Uterus (tissue), 4 donors: ENCODE measurements around the gene C8G. TPM values are rescaled to one million over a fixed set of nuclear protein-coding genes. Genes with fewer than 3 reads are reported as not detected.
A peak's percentile ranks its signal among the peaks of the same experiment; 100 is the strongest.

Experiments
- DNase-seq, 2 donors: peaks; one replicate each; pipeline ENCODE4 v3.0.0-alpha.2; 2019 to 2020
- H3K27ac ChIP-seq, 2 donors: fragments of 200-600 bp; sonication (generic); 1 replicate in 1 of 2; 2 replicates in 1 of 2; pipeline ENCODE4 v1.5.1; 2016 to 2018
- H3K27me3 ChIP-seq, 2 donors: fragments of 200-600 bp; sonication (generic); one replicate each; pipeline ENCODE4 v1.5.1; 2018 to 2019; ENCODE audit warnings: control low read depth in 1 of 2
- H3K36me3 ChIP-seq, 2 donors: fragments of 200-600 bp; sonication (generic); one replicate each; pipeline ENCODE4 v1.5.1; 2019; ENCODE audit warnings: control low read depth in 1 of 2
- H3K4me1 ChIP-seq, 2 donors: fragments of 200-600 bp; sonication (generic); one replicate each; pipeline ENCODE4 v1.5.1; 2018 to 2019; ENCODE audit warnings: control low read depth in 1 of 2
- H3K4me3 ChIP-seq, 2 donors: fragments of 200-600 bp; sonication (generic); 1 replicate in 1 of 2; 2 replicates in 1 of 2; pipeline ENCODE4 v1.5.1; 2018 to 2019; ENCODE audit warnings: mild to moderate bottlenecking in 1 of 2
- H3K9me3 ChIP-seq, 2 donors: fragments of 200-600 bp; sonication (generic); one replicate each; pipeline ENCODE4 v1.5.1; 2019; ENCODE audit warnings: control low read depth in 1 of 2
- CTCF ChIP-seq, 4 experiments: fragments of 200-600 bp in 2 of 4; fragments of 450-650 bp in 2 of 4; sonication (generic) in 2 of 4; IDR thresholded peaks; one replicate each; pipeline ENCODE4 v1.5.1; 2016 to 2019; ENCODE audit warnings: antibody characterized with exemption in 4 of 4, mild to moderate bottlenecking in 2 of 4, moderate library complexity in 1 of 4
- POLR2A ChIP-seq, 2 donors: fragments of 450-650 bp; IDR thresholded peaks; one replicate each; pipeline ENCODE4 v1.6.1; 2016; ENCODE audit warnings: antibody characterized with exemption in 2 of 2, mild to moderate bottlenecking in 1 of 2, moderate library complexity in 1 of 2
- intact Hi-C: fragments of 100-400 bp; cut with DNase I; formaldehyde crosslinking; loops from one replicate; pipeline ENCODE4 v1.15.1; 2023; ENCODE audit warnings: low total_unique reads
- total RNA-seq, 4 donors: library from RNA; depleted of rRNA in 3 of 4; stranded (reverse); fragments of >200 nt in 3 of 4; gene quantifications; one replicate each; pipeline versions ENCODE4 v1.1.0 to v1.2.4, GENCODE V29; 2014 to 2023
- donor health status: DM: yes; HTN: yes; CAD: no.

Gene C8G
- total RNA-seq, 4 donors from 2014 or later = not detected

DNA sequence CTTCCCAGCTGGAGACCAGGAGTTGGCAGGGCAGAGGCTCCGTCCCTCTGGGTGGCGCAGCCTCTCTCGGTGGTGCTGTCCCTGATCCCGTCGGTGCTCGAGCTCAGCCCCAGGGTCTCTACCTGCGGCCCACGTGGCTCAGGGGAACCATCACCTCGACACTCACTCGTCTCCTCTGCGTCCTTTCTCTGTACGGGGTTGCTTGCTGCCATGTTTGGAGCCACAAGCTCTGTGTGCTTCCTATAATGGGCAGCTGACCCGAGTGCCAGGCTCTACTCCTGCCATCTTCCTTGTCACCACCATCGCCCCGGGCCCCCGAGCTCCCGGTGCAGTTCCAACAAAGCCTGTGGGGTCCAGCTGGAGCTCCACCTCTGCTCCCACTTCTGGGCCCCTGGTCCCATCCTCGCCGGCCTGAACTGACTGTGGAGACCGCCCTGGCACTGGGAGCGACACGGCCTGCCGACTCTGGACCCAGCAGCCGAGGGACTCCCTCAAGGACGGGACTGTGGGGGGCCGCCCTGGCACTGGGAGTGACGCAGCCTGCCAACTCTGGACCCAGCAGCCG lies 5.5 kb upstream of the C8G start:
- no peak overlapping the region for H3K27ac ChIP-seq
- TF ChIP-seq CTCF (IDR thresholded peaks at IDR 0.05) = no peak
- no peak for TF ChIP-seq POLR2A (IDR thresholded peaks at IDR 0.05)
- no peak for DNase-seq
- intact Hi-C loops = no loop called here
- no peak overlapping the region for H3K4me3 ChIP-seq
- H3K27me3 ChIP-seq = no peaks in the 10 kb centered on the region
- peaks cover 0 to 9% of the 10 kb centered on the region in 2 donors for H3K4me1 ChIP-seq
- H3K36me3 ChIP-seq = no peaks in the 10 kb centered on the region
- no peaks in the 10 kb centered on the region for H3K9me3 ChIP-seq

DNA sequence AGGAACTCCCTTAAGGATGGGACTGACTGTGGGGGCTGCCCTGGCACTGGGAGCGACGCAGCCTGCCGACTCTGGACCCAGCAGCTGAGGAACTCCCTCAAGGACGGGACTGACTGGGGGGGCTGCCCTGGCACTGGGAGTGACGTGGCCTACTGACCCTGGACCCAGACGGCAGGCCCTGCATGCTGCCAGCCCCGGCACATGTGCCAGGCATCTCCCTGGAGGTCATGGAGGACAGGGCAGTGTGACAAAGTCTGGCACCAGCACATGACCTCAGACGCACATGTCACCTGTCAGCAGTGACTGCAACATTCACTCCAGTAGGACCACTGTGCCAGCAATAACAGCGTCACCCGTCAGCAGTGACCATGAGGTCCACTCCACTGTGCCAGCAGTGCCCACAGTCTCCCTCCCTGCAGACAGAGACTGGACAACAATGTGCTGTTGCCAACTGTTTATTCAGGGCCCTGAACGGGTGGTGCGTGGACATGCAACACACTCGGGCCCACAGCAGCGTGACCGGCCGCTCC lies 5.0 kb upstream of the C8G start:
- TF ChIP-seq CTCF (IDR thresholded peaks at IDR 0.05) = no peak
- TF ChIP-seq POLR2A (IDR thresholded peaks at IDR 0.05) = no peak
- Histone ChIP-seq H3K27me3 (no peaks in the 10 kb centered on the region), H3K4me3 (no peak overlapping the region), H3K36me3 (no peaks in the 10 kb centered on the region), H3K9me3 (no peaks in the 10 kb centered on the region), H3K27ac (no peak overlapping the region), H3K4me1 (peaks cover 0 to 9% of the 10 kb centered on the region in 2 donors)
- intact Hi-C loops = no loop called here
- no peak for DNase-seq

- no peak for TF ChIP-seq CTCF (IDR thresholded peaks at IDR 0.05)
- no peak for TF ChIP-seq POLR2A (IDR thresholded peaks at IDR 0.05)
- no peaks in the 10 kb centered on the region for H3K9me3 ChIP-seq
- H3K4me3 ChIP-seq = no peak overlapping the region
- H3K27me3 ChIP-seq = no peaks in the 10 kb centered on the region
- DNase-seq = peak in 1 of 2 donors; percentile 13
- no peaks in the 10 kb centered on the region for H3K36me3 ChIP-seq
- intact Hi-C loops = no loop called here
- no peak overlapping the region for H3K27ac ChIP-seq
- peaks cover 0 to 9% of the 10 kb centered on the region in 2 donors for H3K4me1 ChIP-seq
Observed at GRCh38 chr9:136940526-136941230, 4.4 kb upstream of the C8G start.

DNA sequence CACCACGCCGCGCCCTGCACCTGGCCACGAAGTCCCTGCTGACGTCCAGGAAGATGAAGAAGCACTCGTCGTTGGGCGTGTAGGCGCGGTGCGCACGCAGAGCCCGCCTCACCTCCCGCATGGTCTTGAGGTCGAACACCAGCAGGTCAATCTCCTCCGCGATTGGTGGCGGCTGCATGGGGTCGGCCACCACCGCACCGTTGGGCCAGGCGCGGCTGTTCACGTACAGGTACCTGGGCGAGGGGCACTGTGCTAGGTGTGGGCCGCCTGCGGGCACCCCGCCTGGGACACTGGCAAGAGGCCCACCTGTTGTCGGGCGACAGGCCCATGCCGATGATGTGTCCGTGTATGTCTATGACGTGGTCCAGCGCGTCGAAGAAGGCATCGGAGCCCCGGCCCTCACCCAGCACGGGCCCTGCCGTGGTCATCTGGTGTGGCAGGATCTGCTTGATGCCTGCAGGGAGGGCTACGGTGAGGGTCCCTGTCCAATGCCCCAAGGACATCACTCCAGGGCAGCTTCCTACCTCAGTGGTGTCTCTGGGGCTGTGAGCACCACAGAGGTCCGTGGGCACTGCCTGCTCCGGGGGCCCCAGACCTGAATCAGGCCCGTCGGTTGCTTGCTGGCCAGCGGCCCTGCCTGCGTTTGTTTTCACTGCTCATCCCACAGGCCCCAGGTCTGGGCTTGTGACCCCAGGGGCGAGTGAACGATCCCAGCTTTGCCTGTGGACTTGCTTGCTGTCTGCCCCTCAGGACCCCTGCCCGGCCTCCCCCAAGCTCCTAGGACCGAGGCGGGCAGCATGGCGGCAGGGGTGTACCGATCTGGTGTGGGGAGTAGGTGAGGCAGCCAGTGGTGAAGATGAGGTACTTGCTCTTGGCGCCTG lies 3.6 kb upstream of the C8G start:
- no peaks in the 10 kb centered on the region for H3K36me3 ChIP-seq

More for the DNA sequence above, 3.6 kb upstream of the C8G start:
- H3K4me3 ChIP-seq = no peak overlapping the region
- peaks cover 0 to 9% of the 10 kb centered on the region in 2 donors for H3K4me1 ChIP-seq
- no peaks in the 10 kb centered on the region for H3K27me3 ChIP-seq
- intact Hi-C loops = no loop called here
- no peaks in the 10 kb centered on the region for H3K9me3 ChIP-seq
- TF ChIP-seq CTCF (IDR thresholded peaks at IDR 0.05) = no peak
- TF ChIP-seq POLR2A (IDR thresholded peaks at IDR 0.05) = no peak
- DNase-seq = peak in 1 of 2 donors; percentile 16
- no peak overlapping the region for H3K27ac ChIP-seq
